Measurements from ENCODE around the gene MED25.

MED25 gene

GRCh38 chr19:49861541-49862378, 43.7 kb downstream of the MED25 start:
- peaks cover 18 to 62% of the 10 kb centered on the region in 2 donors for H3K36me3 ChIP-seq (ENCODE audit: control insufficient read depth in 1 of 2, insufficient read depth in 2 of 2, low read length in 2 of 2)
- H3K27me3 ChIP-seq (ENCODE audit: low read depth, low read length), result no peaks in the 10 kb centered on the region
- H3K27ac ChIP-seq (ENCODE audit: low read length), result no peak overlapping the region
- H3K4me3 ChIP-seq (ENCODE audit: low read depth in 1 of 2, low read length in 2 of 2), result no peak overlapping the region
- H3K9me3 ChIP-seq (ENCODE audit: control insufficient read depth in 1 of 2, low read length in 2 of 2), result no peaks in the 10 kb centered on the region
- H3K4me1 ChIP-seq (ENCODE audit: control insufficient read depth in 1 of 2, insufficient read depth in 2 of 2, low read length in 2 of 2), result peaks cover 0 to 20% of the 10 kb centered on the region in 2 donors

DNA sequence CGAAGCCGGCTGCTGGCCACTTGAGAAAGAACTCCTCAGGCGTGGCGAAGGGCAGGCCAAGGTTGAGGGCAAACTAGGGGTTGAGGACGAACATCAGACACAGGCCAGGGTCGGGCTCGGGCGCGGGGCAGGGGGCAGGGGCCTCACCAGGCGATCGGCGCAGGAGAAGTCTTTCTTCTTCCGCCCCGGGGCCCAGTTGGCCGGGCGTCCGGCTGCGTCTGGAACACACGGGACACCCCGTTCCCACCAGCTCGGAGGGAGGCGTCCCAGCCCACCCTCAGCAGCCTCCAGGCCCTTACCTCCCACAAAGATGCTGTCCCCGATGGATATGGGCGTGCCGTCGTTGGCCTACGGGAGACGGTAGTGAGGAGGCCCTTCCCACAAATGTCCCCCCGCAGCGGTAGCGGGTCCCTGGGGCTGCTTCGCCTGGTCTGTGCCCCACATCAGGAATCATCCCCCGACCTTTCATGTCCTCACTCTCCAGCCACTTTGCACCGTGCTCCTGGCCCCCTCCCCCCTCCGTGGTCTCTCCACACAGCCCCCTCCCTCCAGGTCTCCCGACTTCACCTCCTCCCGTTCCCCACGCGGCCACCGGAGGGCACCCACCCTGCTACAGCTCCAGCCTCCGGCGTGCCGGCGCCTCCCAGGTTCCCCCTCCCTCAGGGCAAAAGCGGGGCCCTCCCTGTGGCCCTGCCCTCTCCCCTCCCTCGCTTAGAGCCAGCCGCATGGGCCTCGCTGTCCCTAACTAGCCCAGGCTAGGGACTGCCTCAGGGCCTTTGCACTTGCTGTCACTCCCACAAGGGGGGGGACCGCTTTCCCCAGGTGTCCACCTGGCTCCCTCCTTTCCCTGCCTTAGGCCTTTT, 44.5 kb downstream of the MED25 start:
- no peak overlapping the region for H3K4me3 ChIP-seq (ENCODE audit: low read depth in 1 of 2, low read length in 2 of 2)
- H3K27me3 ChIP-seq (ENCODE audit: low read depth, low read length), result no peaks in the 10 kb centered on the region
- no peak overlapping the region for H3K27ac ChIP-seq (ENCODE audit: low read length)
- peaks cover 0 to 21% of the 10 kb centered on the region in 2 donors for H3K4me1 ChIP-seq (ENCODE audit: control insufficient read depth in 1 of 2, insufficient read depth in 2 of 2, low read length in 2 of 2)
- no peaks in the 10 kb centered on the region for H3K9me3 ChIP-seq (ENCODE audit: control insufficient read depth in 1 of 2, low read length in 2 of 2)
- peaks cover 18 to 54% of the 10 kb centered on the region in 2 donors for H3K36me3 ChIP-seq (ENCODE audit: control insufficient read depth in 1 of 2, insufficient read depth in 2 of 2, low read length in 2 of 2)

GRCh38 chr19:49863254-49863934, 45.3 kb downstream of the MED25 start:
- no peak overlapping the region for H3K27ac ChIP-seq (ENCODE audit: low read length)
- no peaks in the 10 kb centered on the region for H3K9me3 ChIP-seq (ENCODE audit: control insufficient read depth in 1 of 2, low read length in 2 of 2)
- peaks cover 0 to 21% of the 10 kb centered on the region in 2 donors for H3K4me1 ChIP-seq (ENCODE audit: control insufficient read depth in 1 of 2, insufficient read depth in 2 of 2, low read length in 2 of 2)
- H3K36me3 ChIP-seq (ENCODE audit: control insufficient read depth in 1 of 2, insufficient read depth in 2 of 2, low read length in 2 of 2), result peaks cover 18 to 46% of the 10 kb centered on the region in 2 donors
- H3K4me3 ChIP-seq (ENCODE audit: low read depth in 1 of 2, low read length in 2 of 2), result no peak overlapping the region
- no peaks in the 10 kb centered on the region for H3K27me3 ChIP-seq (ENCODE audit: low read depth, low read length)

GRCh38 chr19:49863935-49864320, 45.8 kb downstream of the MED25 start:
- Histone ChIP-seq H3K27ac (ENCODE audit: low read length) (no peak overlapping the region), H3K36me3 (ENCODE audit: control insufficient read depth in 1 of 2, insufficient read depth in 2 of 2, low read length in 2 of 2) (peaks cover 18 to 41% of the 10 kb centered on the region in 2 donors), H3K4me1 (ENCODE audit: control insufficient read depth in 1 of 2, insufficient read depth in 2 of 2, low read length in 2 of 2) (peaks cover 0 to 22% of the 10 kb centered on the region in 2 donors), H3K4me3 (ENCODE audit: low read depth in 1 of 2, low read length in 2 of 2) (no peak overlapping the region), H3K9me3 (ENCODE audit: control insufficient read depth in 1 of 2, low read length in 2 of 2) (no peaks in the 10 kb centered on the region), H3K27me3 (ENCODE audit: low read depth, low read length) (no peaks in the 10 kb centered on the region)

DNA sequence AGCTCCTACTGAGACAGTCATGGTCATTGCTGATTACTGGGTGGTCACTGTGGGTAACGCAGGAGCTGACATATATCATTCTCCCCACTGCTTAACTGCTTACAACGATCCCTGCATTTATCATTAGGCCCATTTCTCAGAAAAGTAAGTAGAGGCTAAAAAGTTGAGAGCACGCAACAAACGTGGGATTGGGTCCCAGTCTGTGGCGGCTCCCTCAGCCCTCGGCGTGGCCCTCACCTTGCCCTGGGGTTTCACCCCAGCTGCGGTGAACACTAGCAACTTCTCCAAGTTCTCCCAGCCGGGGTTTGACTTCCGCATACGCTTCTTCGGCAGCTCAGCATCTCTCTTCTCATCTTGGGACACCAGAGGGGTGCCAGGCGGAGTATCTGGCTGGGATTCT, 46.8 kb downstream of the MED25 start:
- H3K9me3 ChIP-seq (ENCODE audit: control insufficient read depth in 1 of 2, low read length in 2 of 2), result no peaks in the 10 kb centered on the region
- H3K4me1 ChIP-seq (ENCODE audit: control insufficient read depth in 1 of 2, insufficient read depth in 2 of 2, low read length in 2 of 2), result peaks cover 0 to 26% of the 10 kb centered on the region in 2 donors
- no peaks in the 10 kb centered on the region for H3K27me3 ChIP-seq (ENCODE audit: low read depth, low read length)
- H3K4me3 ChIP-seq (ENCODE audit: low read depth in 1 of 2, low read length in 2 of 2), result no peak overlapping the region
- peaks cover 18 to 34% of the 10 kb centered on the region in 2 donors for H3K36me3 ChIP-seq (ENCODE audit: control insufficient read depth in 1 of 2, insufficient read depth in 2 of 2, low read length in 2 of 2)
- H3K27ac ChIP-seq (ENCODE audit: low read length), result no peak overlapping the region

DNA sequence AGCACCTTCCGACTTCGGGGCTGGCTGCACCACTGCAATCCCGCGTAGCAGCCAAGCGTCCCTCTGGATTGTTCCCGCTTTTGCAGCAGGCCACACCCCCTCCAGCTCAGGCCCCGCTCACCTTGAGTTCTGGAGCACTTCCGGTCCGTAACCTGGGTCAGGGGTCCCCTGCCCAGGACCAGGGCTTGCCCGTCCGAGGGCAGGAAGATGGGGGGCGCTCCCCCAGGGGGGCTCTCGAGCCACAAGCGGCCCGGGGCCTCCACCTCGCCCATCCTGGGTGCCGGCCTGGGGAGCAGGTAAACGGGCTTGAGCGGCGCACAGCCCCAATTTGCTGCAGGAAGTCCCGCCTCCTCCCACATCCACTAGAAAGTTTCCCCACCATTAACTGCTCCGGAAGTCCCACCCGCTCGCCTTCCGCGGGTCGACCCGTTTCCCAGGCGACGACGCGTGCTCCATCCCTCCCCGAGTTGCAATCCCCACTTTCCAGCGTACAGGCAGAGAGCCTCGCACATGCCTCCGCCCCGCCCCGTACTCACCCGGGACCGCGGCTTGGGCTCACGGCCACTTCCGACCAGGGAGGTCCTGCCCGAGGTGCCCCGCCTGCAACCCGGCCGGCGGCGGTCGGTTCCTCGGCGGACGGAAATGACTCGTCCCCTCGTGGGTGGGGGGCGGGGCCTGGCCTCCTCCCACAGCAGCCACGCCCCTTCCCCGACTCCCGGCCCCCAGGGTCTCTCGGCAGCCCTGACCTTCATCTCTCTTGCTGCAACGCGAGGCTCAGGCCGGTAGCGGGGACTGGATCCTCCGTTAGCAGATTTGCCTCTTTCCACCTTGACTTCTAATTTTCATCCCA, 49.1 kb downstream of the MED25 start, which contains the start of gene PNKP:
PNKP (minus strand) TSS at position 644 of the 850 bp plus-strand sequence; CDS start at position 272, 372 bp downstream.
- H3K36me3 ChIP-seq (ENCODE audit: control insufficient read depth in 1 of 2, insufficient read depth in 2 of 2, low read length in 2 of 2), result peaks cover 13% of the 10 kb centered on the region in 2 donors
- H3K4me3 ChIP-seq (ENCODE audit: low read depth in 1 of 2, low read length in 2 of 2), result peak within 1 kb of the TSS; percentile 76 to 82
- peak within 1 kb of the TSS; percentile 91 for H3K27ac ChIP-seq (ENCODE audit: low read length)
- peaks cover 6 to 37% of the 10 kb centered on the region in 2 donors for H3K4me1 ChIP-seq (ENCODE audit: control insufficient read depth in 1 of 2, insufficient read depth in 2 of 2, low read length in 2 of 2)
- H3K9me3 ChIP-seq (ENCODE audit: control insufficient read depth in 1 of 2, low read length in 2 of 2), result no peaks in the 10 kb centered on the region
- H3K27me3 ChIP-seq (ENCODE audit: low read depth, low read length), result no peaks in the 10 kb centered on the region

DNA sequence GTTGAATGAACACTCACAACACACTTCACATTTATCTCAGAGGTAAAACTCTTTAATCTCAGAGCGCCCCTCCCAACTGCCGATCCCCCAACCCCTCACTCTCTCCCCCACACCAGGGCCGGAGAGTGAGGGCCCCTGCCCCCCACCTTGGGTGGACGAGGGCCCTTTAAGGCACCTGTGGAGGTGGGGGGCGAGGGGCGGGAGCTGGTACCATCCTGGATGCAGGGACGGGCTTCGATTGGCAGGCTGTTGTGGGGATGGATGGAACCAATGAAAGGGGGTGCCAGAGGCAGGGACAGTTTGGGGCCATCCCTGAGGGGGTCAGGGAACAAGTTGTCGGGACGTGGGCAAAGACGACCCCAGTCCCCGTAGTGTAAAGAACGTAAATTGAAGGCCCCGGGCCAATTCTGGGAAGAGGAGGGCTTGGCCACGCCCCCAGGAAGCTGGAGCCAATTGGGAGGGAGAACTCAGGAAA, 51.0 kb downstream of the MED25 start:
- peak overlapping the region; percentile 55 to 64 for H3K4me3 ChIP-seq (ENCODE audit: low read depth in 1 of 2, low read length in 2 of 2)
- no peaks in the 10 kb centered on the region for H3K9me3 ChIP-seq (ENCODE audit: control insufficient read depth in 1 of 2, low read length in 2 of 2)
- peaks cover 6 to 37% of the 10 kb centered on the region in 2 donors for H3K4me1 ChIP-seq (ENCODE audit: control insufficient read depth in 1 of 2, insufficient read depth in 2 of 2, low read length in 2 of 2)
- peaks cover 3 to 11% of the 10 kb centered on the region in 2 donors for H3K36me3 ChIP-seq (ENCODE audit: control insufficient read depth in 1 of 2, insufficient read depth in 2 of 2, low read length in 2 of 2)
- no peaks in the 10 kb centered on the region for H3K27me3 ChIP-seq (ENCODE audit: low read depth, low read length)
- peak overlapping the region; percentile 77 for H3K27ac ChIP-seq (ENCODE audit: low read length)

GRCh38 chr19:49869484-49870308, 51.6 kb downstream of the MED25 start:
- Histone ChIP-seq H3K4me1 (ENCODE audit: control insufficient read depth in 1 of 2, insufficient read depth in 2 of 2, low read length in 2 of 2) (peaks cover 6 to 41% of the 10 kb centered on the region in 2 donors), H3K27me3 (ENCODE audit: low read depth, low read length) (no peaks in the 10 kb centered on the region), H3K36me3 (ENCODE audit: control insufficient read depth in 1 of 2, insufficient read depth in 2 of 2, low read length in 2 of 2) (peaks cover 0 to 9% of the 10 kb centered on the region in 2 donors), H3K27ac (ENCODE audit: low read length) (peak overlapping the region; percentile 75), H3K4me3 (ENCODE audit: low read depth in 1 of 2, low read length in 2 of 2) (peak overlapping the region; percentile 55 to 64), H3K9me3 (ENCODE audit: control insufficient read depth in 1 of 2, low read length in 2 of 2) (no peaks in the 10 kb centered on the region)

- H3K4me1 ChIP-seq (ENCODE audit: control insufficient read depth in 1 of 2, insufficient read depth in 2 of 2, low read length in 2 of 2), result peaks cover 6 to 41% of the 10 kb centered on the region in 2 donors
These were observed 52.3 kb downstream of the MED25 start for GRCh38 chr19:49870309-49870901.

More at GRCh38 chr19:49870309-49870901, 52.3 kb downstream of the MED25 start:
- Histone ChIP-seq H3K27ac (ENCODE audit: low read length) (peak overlapping the region; percentile 75), H3K36me3 (ENCODE audit: control insufficient read depth in 1 of 2, insufficient read depth in 2 of 2, low read length in 2 of 2) (peaks cover 0 to 5% of the 10 kb centered on the region in 2 donors), H3K4me3 (ENCODE audit: low read depth in 1 of 2, low read length in 2 of 2) (peak overlapping the region; percentile 54 to 64), H3K9me3 (ENCODE audit: control insufficient read depth in 1 of 2, low read length in 2 of 2) (no peaks in the 10 kb centered on the region), H3K27me3 (ENCODE audit: low read depth, low read length) (no peaks in the 10 kb centered on the region)

All from muscle layer of duodenum (tissue), 2 donors.